GM12873 (cell line): ENCODE measurements around the gene FILIP1.

Source experiments
- CTCF ChIP-seq: IDR thresholded peaks from 2 replicates; pipeline ENCODE4 v1.5.1; 2012; ENCODE audit warnings: low read depth, mild to moderate bottlenecking, moderate library complexity, low read length, control low read depth; ENCODE audit not compliant: insufficient read depth; ENCODE audit errors: missing control alignments

Gene FILIP1

DNA sequence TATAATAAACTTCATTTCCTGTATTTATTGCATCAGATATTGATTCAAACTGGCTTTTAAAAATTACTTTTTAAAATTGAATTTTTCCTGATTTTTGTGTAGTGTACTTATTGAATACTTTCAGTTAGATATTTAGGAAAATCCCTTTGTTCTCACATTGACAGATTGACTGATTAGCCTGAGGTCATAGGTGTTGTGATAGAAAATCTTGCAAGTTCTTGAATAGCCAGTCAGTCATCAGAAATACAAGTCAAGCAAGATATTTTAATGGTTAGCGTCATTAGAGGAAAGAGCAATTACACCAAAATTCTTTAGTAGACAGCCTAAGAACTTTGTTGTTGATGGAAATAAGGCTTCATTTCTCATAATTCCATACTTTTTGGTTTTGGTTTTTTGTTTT lies 205.6 kb downstream of the FILIP1 start:
- no peak for TF ChIP-seq CTCF

DNA sequence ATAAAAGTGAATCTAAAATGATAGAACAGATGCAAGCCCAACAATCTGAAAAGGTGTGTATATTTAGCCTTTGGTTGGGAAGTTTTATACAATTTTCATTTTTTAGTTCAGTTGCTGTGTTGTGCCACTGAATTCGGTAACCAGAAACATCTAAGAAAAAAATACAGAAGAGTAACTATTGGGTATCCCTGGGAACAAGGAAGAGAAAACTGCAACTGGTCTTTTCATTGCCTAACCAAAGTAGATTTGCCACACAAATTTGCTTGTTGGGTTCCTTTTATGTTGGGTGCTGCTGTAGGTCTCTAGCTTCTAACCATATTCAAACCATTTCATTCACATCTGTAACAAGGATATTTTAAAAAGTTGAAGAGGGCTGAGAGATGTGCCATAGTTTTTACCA lies 206.2 kb downstream of the FILIP1 start:
- no peak for TF ChIP-seq CTCF

DNA sequence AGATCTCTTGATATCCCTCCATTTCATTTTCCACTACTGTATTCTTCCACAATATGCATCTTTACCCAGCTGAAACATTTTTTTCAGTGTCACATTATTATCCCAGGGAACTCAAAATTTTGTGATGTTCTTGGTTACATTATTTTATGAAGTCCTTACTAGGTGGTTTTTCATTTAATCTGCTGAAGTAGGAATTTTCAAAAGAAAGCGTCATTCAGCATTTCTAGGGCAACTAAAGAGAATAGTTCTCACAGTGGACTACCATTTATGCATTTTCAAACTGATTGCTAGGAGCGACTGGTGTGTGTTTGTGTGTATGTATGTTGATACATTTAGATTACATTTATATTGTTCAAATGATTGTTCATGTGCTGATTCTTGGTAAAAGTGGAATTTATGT lies 206.6 kb downstream of the FILIP1 start:
- no peak for TF ChIP-seq CTCF

GRCh38 chr6:75285283-75285639 lies 208.3 kb downstream of the FILIP1 start:
- no peak for TF ChIP-seq CTCF

- TF ChIP-seq CTCF = no peak
Observed at GRCh38 chr6:75284632-75285282, 208.8 kb downstream of the FILIP1 start, which contains the start of gene TMEM30A. Gene TMEM30A, minus strand, starts transcription at chr6:75284792. Its CDS starts 154 bp downstream, at chr6:75284638.

DNA sequence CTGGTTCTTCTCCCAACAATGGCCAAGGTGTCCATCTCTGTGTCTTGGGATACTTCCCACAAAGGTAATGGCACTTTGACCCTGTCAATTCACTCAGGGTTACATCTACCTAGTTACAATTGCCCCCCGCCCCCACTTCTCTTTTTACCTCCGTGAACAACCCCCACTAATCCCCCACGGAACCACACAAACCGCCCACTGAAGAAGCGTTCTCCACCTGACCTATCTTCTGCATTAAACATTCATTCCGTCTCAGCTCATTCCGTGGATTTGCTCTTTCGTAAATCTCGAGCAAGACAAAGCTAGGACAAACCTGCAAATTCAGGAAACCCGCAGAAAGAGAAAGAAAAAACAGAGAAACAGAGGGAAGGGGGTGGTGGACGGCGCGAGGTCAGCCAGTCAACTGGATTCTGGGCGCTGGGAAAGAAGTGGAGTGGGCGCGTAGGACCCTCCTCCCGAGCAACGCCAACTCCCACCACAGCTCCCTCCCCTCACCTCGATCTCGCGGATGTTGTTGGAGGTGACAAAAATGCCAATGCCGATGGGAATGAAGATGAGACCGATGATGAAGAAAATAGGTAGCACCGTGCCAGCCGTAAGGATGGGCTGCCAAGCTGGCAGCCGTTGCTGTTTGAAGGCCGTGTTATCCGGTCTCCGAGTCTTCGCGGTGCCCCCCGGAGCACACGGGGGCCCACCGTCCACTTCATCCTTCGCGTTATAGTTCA lies 209.5 kb downstream of the FILIP1 start:
- TF ChIP-seq CTCF = no peak

DNA sequence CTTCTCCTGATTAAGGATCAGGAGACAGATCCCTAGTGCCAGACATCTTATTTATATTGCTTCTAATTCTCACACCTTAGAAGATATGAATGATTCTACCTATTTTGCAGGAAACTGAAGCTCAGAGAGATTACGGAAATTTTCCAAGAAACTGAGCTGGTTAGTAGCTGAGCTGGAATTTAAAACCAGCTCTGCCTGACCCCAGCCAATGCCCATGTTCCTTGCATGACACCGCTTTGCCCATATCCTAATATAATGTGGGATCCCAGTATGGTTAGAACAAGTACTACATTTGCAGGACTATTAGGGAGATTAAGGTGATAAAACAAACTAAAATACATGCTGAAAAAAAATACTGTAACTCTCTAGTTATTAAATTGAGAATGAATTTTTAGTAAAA lies 210.9 kb downstream of the FILIP1 start:
- TF ChIP-seq CTCF = no peak
